Measurements from ENCODE around the gene TUBA4A. TPM values are rescaled to one million over a fixed set of nuclear protein-coding genes. Genes with fewer than 3 reads are reported as not detected.

The TUBA4A gene
- total RNA-seq, 1 donor: 11.9 TPM

Small RNA genes within 50 kb of the gene (small RNA-seq; reads per million reads assigned to genes)
- gene MIR153-1: not detected

Other genes with a start within 250 kb of the TUBA4A start
- gene CFAP65, start 212.4 kb downstream of the TUBA4A start, total RNA-seq: not detected in 2 replicates
- gene IHH, start 193.0 kb downstream of the TUBA4A start, total RNA-seq: under 0.01 and 0.29 TPM in 2 replicates
- gene NHEJ1, start 93.1 kb downstream of the TUBA4A start, total RNA-seq: 21.7 and 23.0 TPM in 2 replicates
- gene SLC23A3, start 83.9 kb downstream of the TUBA4A start, total RNA-seq: 1.4 and 1.5 TPM in 2 replicates
- 26.1 and 26.5 TPM in 2 replicates for gene CNPPD1, start 77.0 kb downstream of the TUBA4A start, total RNA-seq
- 109 and 121 TPM in 2 replicates for gene RETREG2, start 75.6 kb downstream of the TUBA4A start, total RNA-seq
- 25.0 and 26.5 TPM in 2 replicates for gene ZFAND2B, start 47.1 kb downstream of the TUBA4A start, total RNA-seq
- gene ABCB6, start 35.0 kb downstream of the TUBA4A start, total RNA-seq: 26.2 and 28.2 TPM in 2 replicates
- gene ATG9A, start 24.3 kb downstream of the TUBA4A start, total RNA-seq: 56.0 and 60.8 TPM in 2 replicates
- gene ANKZF1, start 24.1 kb downstream of the TUBA4A start, total RNA-seq: 35.1 TPM in 2 replicates
- gene GLB1L, start 8.5 kb downstream of the TUBA4A start, total RNA-seq: 13.0 and 21.0 TPM in 2 replicates
- 29.5 and 31.8 TPM in 2 replicates for gene STK16, start 8.4 kb downstream of the TUBA4A start, total RNA-seq
- gene TUBA4B, start 675 bp downstream of the TUBA4A start, total RNA-seq: not detected in 2 replicates
- 33.3 and 41.3 TPM in 2 replicates for gene DNAJB2, start 25.4 kb upstream of the TUBA4A start, total RNA-seq
- under 0.01 and 1.2 TPM in 2 replicates for gene PTPRN, start 55.5 kb upstream of the TUBA4A start, total RNA-seq
- not detected in 2 replicates for gene RESP18, start 78.8 kb upstream of the TUBA4A start, total RNA-seq
- 60.7 and 67.3 TPM in 2 replicates for gene DNPEP, start 134.0 kb upstream of the TUBA4A start, total RNA-seq
- 0.72 and 1.2 TPM in 2 replicates for gene DES, start 164.5 kb upstream of the TUBA4A start, total RNA-seq
- gene SPEG, start 180.9 kb upstream of the TUBA4A start, total RNA-seq: 24.2 and 26.4 TPM in 2 replicates
- gene GMPPA, start 245.0 kb upstream of the TUBA4A start, total RNA-seq: 46.0 and 46.3 TPM in 2 replicates

All from osteoblast (primary cell).